Measurements from ENCODE around the gene GPHB5.

The GPHB5 gene

GRCh38 chr14:63296060-63296563, 22.6 kb downstream of the GPHB5 start:
- TF ChIP-seq GLIS3 (CRISPR knock-in tag; IDR thresholded peaks at IDR 0.05): no peak
- TF ChIP-seq RARB (CRISPR knock-in tag; IDR thresholded peaks at IDR 0.05): no peak
- TF ChIP-seq ZNF8 (CRISPR knock-in tag; IDR thresholded peaks at IDR 0.05): no peak
- TF ChIP-seq ZNF565 (CRISPR knock-in tag; conservative IDR thresholded peaks at IDR 0.05; ENCODE audit: low read depth): no peak
- TF ChIP-seq POU6F1 (CRISPR knock-in tag; IDR thresholded peaks at IDR 0.05; ENCODE audit: borderline replicate concordance, low read depth): no peak
- no peak for TF ChIP-seq ZC3H10 (CRISPR knock-in tag; IDR thresholded peaks at IDR 0.05)
- TF ChIP-seq PPARA (CRISPR knock-in tag; IDR thresholded peaks at IDR 0.05; ENCODE audit: borderline replicate concordance): no peak
- no peak for TF ChIP-seq CSRNP3 (CRISPR knock-in tag; IDR thresholded peaks at IDR 0.05)
- no peak for TF ChIP-seq ARNTL (CRISPR knock-in tag; IDR thresholded peaks at IDR 0.05; ENCODE audit: borderline replicate concordance, low read depth)
- no peak for TF ChIP-seq ESRRG (CRISPR knock-in tag; IDR thresholded peaks at IDR 0.05)
- no peak for TF ChIP-seq CSDC2 (CRISPR knock-in tag; IDR thresholded peaks at IDR 0.05)
- no peak for TF ChIP-seq SNAI2 (CRISPR knock-in tag; IDR thresholded peaks at IDR 0.05)
- no peak for TF ChIP-seq CREB5 (CRISPR knock-in tag; IDR thresholded peaks at IDR 0.05; ENCODE audit: low read depth)
- TF ChIP-seq ZFP30 (CRISPR knock-in tag; IDR thresholded peaks at IDR 0.05): no peak
- TF ChIP-seq ZFP3 (CRISPR knock-in tag; IDR thresholded peaks at IDR 0.05): no peak
- no peak for TF ChIP-seq BACH2 (CRISPR knock-in tag; IDR thresholded peaks at IDR 0.05; ENCODE audit: borderline replicate concordance)
- ATAC-seq: no peak

- ATAC-seq: no peak
- no peak for TF ChIP-seq CSRNP3 (CRISPR knock-in tag; IDR thresholded peaks at IDR 0.05)
- no peak for TF ChIP-seq ZC3H10 (CRISPR knock-in tag; IDR thresholded peaks at IDR 0.05)
- TF ChIP-seq TOX (CRISPR knock-in tag; IDR thresholded peaks at IDR 0.05; ENCODE audit: borderline replicate concordance): no peak
- no peak for TF ChIP-seq SNAI2 (CRISPR knock-in tag; IDR thresholded peaks at IDR 0.05)
- no peak for TF ChIP-seq ZNF8 (CRISPR knock-in tag; IDR thresholded peaks at IDR 0.05)
- TF ChIP-seq ESRRG (CRISPR knock-in tag; IDR thresholded peaks at IDR 0.05): no peak
- TF ChIP-seq OSR1 (CRISPR knock-in tag; IDR thresholded peaks at IDR 0.05): no peak
- no peak for TF ChIP-seq PPARA (CRISPR knock-in tag; IDR thresholded peaks at IDR 0.05; ENCODE audit: borderline replicate concordance)
- TF ChIP-seq TSHZ2 (CRISPR knock-in tag; IDR thresholded peaks at IDR 0.05): no peak
- TF ChIP-seq GLIS3 (CRISPR knock-in tag; IDR thresholded peaks at IDR 0.05): no peak
- no peak for TF ChIP-seq POU6F1 (CRISPR knock-in tag; IDR thresholded peaks at IDR 0.05; ENCODE audit: borderline replicate concordance, low read depth)
- no peak for TF ChIP-seq ZFP30 (CRISPR knock-in tag; IDR thresholded peaks at IDR 0.05)
- TF ChIP-seq RARB (CRISPR knock-in tag; IDR thresholded peaks at IDR 0.05): no peak
- TF ChIP-seq ZNF565 (CRISPR knock-in tag; conservative IDR thresholded peaks at IDR 0.05; ENCODE audit: low read depth): no peak
- TF ChIP-seq ZFP3 (CRISPR knock-in tag; IDR thresholded peaks at IDR 0.05): no peak
- no peak for TF ChIP-seq CSDC2 (CRISPR knock-in tag; IDR thresholded peaks at IDR 0.05)
Measured at GRCh38 chr14:63295231-63295685, 23.5 kb downstream of the GPHB5 start.

All from SK-N-SH treated with all-trans-retinoic acid at 6 μM for 48 hours (cell line).